HG03097 (cell line): ENCODE data around the gene DDX6.
A peak's percentile ranks its signal among the peaks of the same experiment; 100 is the strongest.
"Not testable (repeated sequence)": the region's sequence is repeated elsewhere in the genome, so short reads cannot be mapped to it uniquely, and the experiment has no call there.

ENCODE experiments used
- ATAC-seq: cut with Tn5 transposase; IDR thresholded peaks from one replicate; pipeline ENCODE4 v1.9.1; 2021; ENCODE audit not compliant: unreplicated experiment, low FRiP score

Gene DDX6

GRCh38 chr11:118792570-118793124, 1.7 kb upstream of the DDX6 start:
- peak; percentile 57 for ATAC-seq

DNA sequence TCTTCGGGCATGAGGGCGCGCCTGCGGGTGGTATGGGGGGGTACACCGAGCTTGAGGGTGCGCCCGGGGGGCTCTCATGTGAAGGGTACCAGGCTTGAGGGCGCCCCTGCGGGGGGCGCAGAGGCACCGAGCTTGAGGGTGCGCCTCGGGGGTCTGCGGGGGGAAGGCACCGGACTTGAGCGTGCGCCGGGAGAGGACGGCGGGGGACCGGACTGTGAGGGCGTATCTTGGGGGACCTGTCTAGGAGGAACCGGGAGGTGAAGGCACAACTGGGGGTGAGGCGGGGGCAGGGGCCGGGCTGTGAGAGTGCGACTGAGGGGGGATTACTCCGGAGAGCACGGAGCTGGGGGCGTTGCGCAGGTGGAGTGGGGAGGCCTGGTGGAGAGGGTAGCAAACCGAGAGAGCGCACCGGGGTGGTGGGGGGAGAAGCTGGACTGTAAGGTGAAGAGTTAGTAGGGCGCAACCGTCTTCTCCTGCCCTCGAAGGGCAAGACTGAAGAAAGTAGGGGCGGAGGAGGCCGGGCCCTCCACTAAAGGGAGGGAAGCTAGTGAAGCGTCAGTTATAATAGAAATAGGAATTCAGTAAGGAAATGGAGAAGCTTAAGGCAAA, 1.1 kb upstream of the DDX6 start:
- ATAC-seq, result no peak

GRCh38 chr11:118790357-118791110, 430 bp downstream of the DDX6 start:
- peak; percentile 23 for ATAC-seq

DNA sequence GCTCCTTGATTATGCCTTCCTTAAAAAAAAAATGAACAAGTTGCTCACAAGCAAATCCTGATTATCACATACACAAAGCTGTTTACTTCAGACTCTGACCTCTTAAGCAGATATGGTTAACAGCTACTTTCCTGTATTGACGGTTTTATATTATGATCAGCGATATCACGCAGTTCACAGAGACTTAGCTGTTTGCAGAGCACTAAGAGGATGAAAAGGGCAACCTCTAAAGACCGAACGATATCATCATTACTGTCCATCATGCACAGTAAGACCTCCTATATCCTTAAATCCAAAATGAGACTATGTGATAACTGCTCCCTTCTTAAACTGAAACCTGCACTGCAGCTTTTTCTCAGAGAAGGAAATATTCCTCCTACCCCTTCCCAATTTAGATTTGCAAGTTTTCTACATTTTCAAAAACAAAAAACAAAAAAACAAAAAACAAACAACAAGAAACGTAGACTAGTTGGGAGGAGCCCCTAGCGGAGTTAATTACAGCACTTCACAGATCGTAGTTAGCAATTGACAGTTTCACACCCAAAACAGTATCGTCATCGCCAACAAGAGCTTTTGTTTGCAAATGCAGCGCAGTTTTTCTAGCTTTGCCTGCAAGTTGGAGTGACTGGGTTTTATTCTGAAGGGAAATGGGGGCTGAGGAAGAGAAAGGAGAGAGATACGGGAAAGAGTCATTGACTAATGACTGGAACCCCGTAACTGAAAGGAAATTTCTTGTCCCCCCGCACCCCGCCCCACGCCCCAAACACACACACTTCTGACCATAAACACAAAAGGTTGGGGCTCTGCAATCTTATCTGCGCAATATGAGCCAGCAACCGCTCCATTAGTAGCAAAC, 1.2 kb downstream of the DDX6 start:
- no peak for ATAC-seq

DNA sequence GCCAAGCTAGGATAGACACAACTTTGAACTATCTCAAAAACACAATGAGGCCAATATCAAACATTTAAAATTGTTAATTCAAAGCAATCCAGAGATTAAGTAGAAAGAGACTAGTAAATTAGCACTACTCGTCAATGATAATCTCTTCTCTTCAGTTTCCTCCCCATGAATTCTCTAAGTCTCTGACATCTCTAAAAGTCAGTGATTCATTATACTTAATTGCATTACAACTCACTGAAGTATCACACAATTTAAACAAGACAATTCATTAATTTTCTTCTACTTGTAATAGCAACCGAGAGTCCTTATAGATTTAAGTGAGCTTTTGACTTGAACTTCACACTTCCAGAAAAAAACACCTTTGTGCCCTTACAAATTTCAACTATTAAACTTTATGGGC, 4.3 kb downstream of the DDX6 start:
- no peak for ATAC-seq

- ATAC-seq, result no peak
These were observed 5.6 kb downstream of the DDX6 start for GRCh38 chr11:118785362-118785761.

DNA sequence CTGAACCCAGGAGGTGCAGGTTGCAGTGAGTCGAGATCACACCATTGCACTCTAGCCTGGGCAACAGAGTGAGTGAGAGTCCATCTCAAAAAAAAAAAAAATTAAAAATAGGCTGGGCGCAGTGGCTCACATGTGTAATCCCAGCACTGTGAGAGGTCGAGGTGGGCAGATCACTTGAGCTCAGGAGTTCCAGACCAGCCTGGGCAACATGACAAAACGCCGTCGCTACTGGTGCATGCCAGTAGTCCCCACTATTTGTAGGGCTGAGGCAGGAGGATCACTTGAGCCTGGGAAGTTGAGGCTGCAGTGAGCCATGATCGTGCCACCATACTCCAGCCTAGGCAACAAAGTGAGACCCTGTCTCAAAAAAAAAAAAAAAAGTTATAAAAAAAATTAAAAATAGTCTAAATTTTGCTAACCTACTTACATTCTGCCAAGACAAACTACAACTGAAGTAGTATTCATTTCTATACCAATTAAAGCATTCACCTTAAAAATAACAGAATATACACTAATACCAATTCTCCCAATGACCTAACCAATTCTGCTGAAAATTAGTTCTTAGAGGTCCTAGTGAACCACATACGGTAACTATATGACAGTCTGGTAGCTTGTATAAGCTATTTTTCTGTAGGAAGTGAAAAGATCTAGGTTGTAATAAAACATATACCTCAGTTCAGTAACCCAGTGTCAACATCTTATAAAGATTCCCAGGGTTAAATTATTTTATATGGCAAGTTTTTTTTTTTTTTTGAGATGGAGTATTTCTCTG, 7.1 kb downstream of the DDX6 start:
- ATAC-seq, result no peak

DNA sequence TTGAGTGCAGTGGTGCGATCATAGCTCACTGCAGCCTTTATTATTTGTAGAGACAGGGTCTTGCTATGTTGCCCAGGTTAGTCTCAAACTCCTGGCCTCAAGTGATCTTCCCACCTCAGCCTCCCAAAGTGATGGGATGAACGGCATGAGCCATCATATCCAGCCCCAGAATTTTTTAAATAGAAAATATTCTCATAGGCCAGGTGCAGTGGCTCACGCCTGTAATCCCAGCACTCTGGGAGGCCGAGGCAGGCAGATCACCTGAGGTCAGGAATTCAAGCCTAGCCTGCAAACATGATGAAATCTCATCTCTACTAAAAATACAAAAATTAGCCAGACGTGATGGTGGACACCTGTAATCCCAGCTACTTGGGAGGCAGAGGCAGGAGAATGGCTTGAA, 7.6 kb downstream of the DDX6 start:
- ATAC-seq, result not testable (repeated sequence)

DNA sequence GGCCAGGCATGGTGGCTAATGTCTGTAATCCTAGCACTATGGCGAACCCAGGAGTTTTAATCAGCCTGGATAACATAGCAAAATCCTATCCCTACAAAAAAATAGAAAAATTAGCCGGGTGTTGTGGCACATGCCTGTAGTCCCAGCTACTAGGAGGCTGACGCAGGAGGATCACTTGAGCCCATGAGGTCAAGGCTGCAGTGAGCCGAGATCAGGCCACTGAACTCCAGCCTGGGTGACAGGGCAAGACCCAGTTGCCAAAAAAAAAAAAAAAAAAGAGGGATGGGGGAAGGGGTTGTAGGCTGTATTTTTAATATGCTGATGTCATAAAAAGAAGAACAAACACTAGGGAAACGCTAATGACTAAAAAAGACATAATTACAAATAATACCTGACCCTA, 12.1 kb downstream of the DDX6 start:
- no peak for ATAC-seq

- no peak for ATAC-seq
These were observed 16.9 kb downstream of the DDX6 start for GRCh38 chr11:118774032-118774431.

DNA sequence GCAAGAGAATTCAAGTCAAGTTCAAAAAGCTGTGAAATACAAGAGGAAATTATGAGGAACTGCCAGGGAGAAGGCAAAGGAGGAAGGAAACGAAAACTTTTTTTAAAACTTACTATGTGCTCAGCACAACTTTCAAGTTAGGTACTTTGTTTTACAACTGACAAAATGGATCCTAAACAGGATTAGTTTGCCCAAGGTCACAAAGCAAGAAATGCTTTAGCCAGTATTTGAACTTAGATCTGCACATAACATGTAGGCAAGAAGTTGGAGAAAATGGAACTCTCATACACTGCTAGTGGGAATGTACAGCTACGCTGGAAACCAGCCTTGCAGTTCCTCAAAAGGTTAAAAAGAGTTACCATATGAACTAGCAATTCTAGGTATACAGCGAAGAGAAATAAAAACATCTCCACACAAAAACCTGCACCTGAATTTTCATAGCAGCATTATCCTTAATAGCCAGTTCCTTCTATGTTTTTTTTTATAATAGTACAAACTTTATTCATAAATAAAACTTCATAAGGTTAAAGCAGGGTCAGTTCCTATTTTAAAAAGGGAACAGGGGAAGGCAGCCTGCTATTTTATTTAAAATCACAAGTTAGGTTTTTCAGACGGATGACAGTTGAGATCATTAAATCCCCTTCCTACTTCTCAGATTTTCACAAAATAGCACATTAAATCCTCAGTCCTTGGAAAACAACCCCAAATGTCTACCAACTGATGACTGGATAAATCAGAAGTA, 19.2 kb downstream of the DDX6 start:
- ATAC-seq, result no peak

- ATAC-seq, result no peak
These were observed 22.3 kb downstream of the DDX6 start for GRCh38 chr11:118768690-118769089.

- no peak for ATAC-seq
These were observed 24.9 kb downstream of the DDX6 start for GRCh38 chr11:118766035-118766434.

GRCh38 chr11:118765095-118765691, 25.8 kb downstream of the DDX6 start:
- ATAC-seq, result not testable (repeated sequence)

GRCh38 chr11:118763041-118763440, 27.9 kb downstream of the DDX6 start:
- no peak for ATAC-seq

GRCh38 chr11:118761981-118762380, 29.0 kb downstream of the DDX6 start:
- not testable (repeated sequence) for ATAC-seq

DNA sequence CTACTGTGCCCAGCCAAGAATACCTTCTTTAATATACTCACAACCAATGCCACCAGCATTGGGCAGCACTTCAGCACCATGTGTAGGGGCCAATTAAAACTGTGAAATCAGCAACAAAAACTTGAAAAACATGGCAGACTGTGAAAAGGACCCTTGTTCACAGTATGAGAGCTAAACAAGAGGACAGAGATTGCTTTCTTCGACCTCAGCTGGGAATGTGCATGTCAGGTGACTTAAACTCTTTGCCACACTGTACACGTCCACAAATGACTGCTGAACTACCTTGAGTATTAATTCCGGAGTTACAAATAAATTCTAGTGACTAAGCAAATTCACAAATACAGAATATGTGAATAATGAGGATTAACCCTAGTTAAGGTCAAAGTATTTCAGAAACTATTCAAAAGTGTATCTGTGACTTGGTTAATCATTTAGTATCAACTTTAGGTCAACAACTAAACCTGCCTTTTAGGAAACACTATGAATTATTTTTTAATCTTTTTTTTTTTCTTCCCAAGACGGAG, 33.0 kb downstream of the DDX6 start:
- ATAC-seq, result no peak

- ATAC-seq, result no peak
These were observed 38.3 kb downstream of the DDX6 start for GRCh38 chr11:118752654-118753053.

DNA sequence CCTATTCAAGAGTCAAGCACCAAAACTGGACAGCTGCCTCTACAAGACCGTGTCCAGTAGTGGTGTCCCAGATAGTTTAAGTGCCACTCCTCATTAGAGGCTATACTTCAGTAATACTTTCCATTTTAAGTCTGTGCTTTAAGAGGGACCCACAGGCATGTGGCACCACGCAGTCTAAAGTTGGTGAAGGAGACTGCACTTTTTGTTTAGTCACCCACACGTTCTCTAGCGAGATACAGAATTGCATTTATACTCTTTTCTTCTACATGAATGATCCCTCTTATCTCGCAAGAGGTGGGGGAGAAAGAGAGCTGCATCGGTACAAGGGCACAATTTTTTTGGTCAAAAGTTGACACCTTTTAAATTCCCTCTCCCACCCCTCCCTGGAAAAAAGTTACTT, 41.5 kb downstream of the DDX6 start:
- no peak for ATAC-seq
